GM18526 (cell line): ENCODE results near the gene NLRP6.
A peak's percentile ranks its signal among the peaks of the same experiment; 100 is the strongest.

Experiments
- POLR2A ChIP-seq: IDR thresholded peaks from 3 replicates; pipeline ENCODE4 v1.6.1; 2011; ENCODE audit not compliant: insufficient read length; ENCODE audit errors: extremely low read depth

Gene NLRP6

GRCh38 chr11:278001-278951 is at the start of gene NLRP6:
Gene NLRP6, plus strand, starts transcription at chr11:278407. Its CDS starts 163 bp downstream, at chr11:278570.
- TF ChIP-seq POLR2A = no peak

GRCh38 chr11:230431-230830 is 47.8 kb upstream of the NLRP6 start:
- no peak for TF ChIP-seq POLR2A

- no peak for TF ChIP-seq POLR2A
Measured at GRCh38 chr11:232783-233565, 45.2 kb upstream of the NLRP6 start.

GRCh38 chr11:235180-235579 is 43.0 kb upstream of the NLRP6 start:
- TF ChIP-seq POLR2A = no peak

- no peak for TF ChIP-seq POLR2A
Measured at GRCh38 chr11:235609-235996, 42.6 kb upstream of the NLRP6 start.

- TF ChIP-seq POLR2A = peak; percentile 69
Measured at GRCh38 chr11:235997-236773, 42.0 kb upstream of the NLRP6 start, which contains the start of gene SIRT3. Gene SIRT3, minus strand, starts transcription at chr11:236342. Its CDS starts 14 bp downstream, at chr11:236328.

- TF ChIP-seq POLR2A = peak; percentile 70
Measured at GRCh38 chr11:236774-237767, 41.1 kb upstream of the NLRP6 start, which contains the start of gene PSMD13. Gene PSMD13, plus strand, starts transcription at chr11:236976. Its CDS starts 74 bp downstream, at chr11:237050.

GRCh38 chr11:240315-240714 is 37.9 kb upstream of the NLRP6 start:
- no peak for TF ChIP-seq POLR2A

GRCh38 chr11:241634-242033 is 36.6 kb upstream of the NLRP6 start:
- TF ChIP-seq POLR2A = no peak

- no peak for TF ChIP-seq POLR2A
Measured at GRCh38 chr11:244376-244775, 33.8 kb upstream of the NLRP6 start.

- TF ChIP-seq POLR2A = no peak
Measured at GRCh38 chr11:249062-249461, 29.1 kb upstream of the NLRP6 start.

GRCh38 chr11:250274-250673 is 27.9 kb upstream of the NLRP6 start:
- TF ChIP-seq POLR2A = no peak

GRCh38 chr11:250740-251299 is 27.4 kb upstream of the NLRP6 start:
- no peak for TF ChIP-seq POLR2A
